Type B pancreatic cell (in vitro differentiated cells): ENCODE data around the gene CEP112. TPM values are rescaled to one million over a fixed set of nuclear protein-coding genes. Genes with fewer than 3 reads are reported as not detected.
A peak's percentile ranks its signal among the peaks of the same experiment; 100 is the strongest.

Experiments
- DNase-seq: peaks from one replicate; pipeline ENCODE4 v3.0.0; 2021; ENCODE audit warnings: mixed read lengths; ENCODE audit not compliant: unreplicated experiment; ENCODE audit errors: extremely low spot score
- H3K27ac Mint-ChIP-seq: 2 replicates; pipeline ENCODE4 v1.8.0; 2021; ENCODE audit warnings: mild to moderate bottlenecking, mixed read lengths
- H3K27me3 Mint-ChIP-seq: 2 replicates; pipeline ENCODE4 v1.8.0; 2021; ENCODE audit warnings: mixed read lengths
- H3K36me3 Mint-ChIP-seq: 2 replicates; pipeline ENCODE4 v1.8.0; 2021; ENCODE audit warnings: mixed read lengths
- H3K4me1 Mint-ChIP-seq: one replicate; pipeline ENCODE4 v1.8.0; 2021; ENCODE audit warnings: mixed read lengths; ENCODE audit not compliant: unreplicated experiment
- H3K4me3 Mint-ChIP-seq: 2 replicates; pipeline ENCODE4 v1.8.0; 2021; ENCODE audit warnings: mild to moderate bottlenecking, mixed read lengths
- H3K9me3 Mint-ChIP-seq: 2 replicates; pipeline ENCODE4 v1.8.0; 2021; ENCODE audit warnings: mixed read lengths
- CTCF ChIP-seq: fragments of 200-600 bp; sonication (generic); conservative IDR thresholded peaks from 2 replicates; pipeline ENCODE4 v1.5.0; 2021; ENCODE audit warnings: antibody characterized with exemption, mild to moderate bottlenecking
- total RNA-seq: library from RNA; stranded (reverse); gene quantifications from 2 replicates; pipeline ENCODE4 v1.2.1, GENCODE V29; 2021; ENCODE audit warnings: low replicate concordance

CEP112 gene
- total RNA-seq, 1 donor from 2014 or later, result 18.0 TPM

- no peaks in the 10 kb centered on the region for H3K9me3 Mint-ChIP-seq
- TF ChIP-seq CTCF, result no peak
- H3K27ac Mint-ChIP-seq, result peak overlapping the region; percentile 62
- no peaks in the 10 kb centered on the region for H3K36me3 Mint-ChIP-seq
- no peak overlapping the region for H3K4me3 Mint-ChIP-seq
- no peaks in the 10 kb centered on the region for H3K27me3 Mint-ChIP-seq
- peaks cover 23% of the 10 kb centered on the region for H3K4me1 Mint-ChIP-seq
- no peak for DNase-seq
Observed at GRCh38 chr17:65587534-65588180, 604.3 kb downstream of the CEP112 start.

GRCh38 chr17:65586899-65587298 lies 605.0 kb downstream of the CEP112 start:
- H3K9me3 Mint-ChIP-seq, result no peaks in the 10 kb centered on the region
- H3K27ac Mint-ChIP-seq, result no peak overlapping the region
- H3K36me3 Mint-ChIP-seq, result no peaks in the 10 kb centered on the region
- no peaks in the 10 kb centered on the region for H3K27me3 Mint-ChIP-seq
- no peak for DNase-seq
- H3K4me1 Mint-ChIP-seq, result peaks cover 23% of the 10 kb centered on the region
- H3K4me3 Mint-ChIP-seq, result peak overlapping the region; percentile 37
- TF ChIP-seq CTCF, result no peak

Other genes with a start within 250 kb of the CEP112 start
- 4.1 and 6.4 TPM in 2 replicates for gene APOH, start 37.3 kb upstream of the CEP112 start, total RNA-seq
- gene PRKCA, start 110.5 kb upstream of the CEP112 start, total RNA-seq, result 13.4 and 16.1 TPM in 2 replicates